ENCODE measurements around the gene RUNX1.

The RUNX1 gene

DNA sequence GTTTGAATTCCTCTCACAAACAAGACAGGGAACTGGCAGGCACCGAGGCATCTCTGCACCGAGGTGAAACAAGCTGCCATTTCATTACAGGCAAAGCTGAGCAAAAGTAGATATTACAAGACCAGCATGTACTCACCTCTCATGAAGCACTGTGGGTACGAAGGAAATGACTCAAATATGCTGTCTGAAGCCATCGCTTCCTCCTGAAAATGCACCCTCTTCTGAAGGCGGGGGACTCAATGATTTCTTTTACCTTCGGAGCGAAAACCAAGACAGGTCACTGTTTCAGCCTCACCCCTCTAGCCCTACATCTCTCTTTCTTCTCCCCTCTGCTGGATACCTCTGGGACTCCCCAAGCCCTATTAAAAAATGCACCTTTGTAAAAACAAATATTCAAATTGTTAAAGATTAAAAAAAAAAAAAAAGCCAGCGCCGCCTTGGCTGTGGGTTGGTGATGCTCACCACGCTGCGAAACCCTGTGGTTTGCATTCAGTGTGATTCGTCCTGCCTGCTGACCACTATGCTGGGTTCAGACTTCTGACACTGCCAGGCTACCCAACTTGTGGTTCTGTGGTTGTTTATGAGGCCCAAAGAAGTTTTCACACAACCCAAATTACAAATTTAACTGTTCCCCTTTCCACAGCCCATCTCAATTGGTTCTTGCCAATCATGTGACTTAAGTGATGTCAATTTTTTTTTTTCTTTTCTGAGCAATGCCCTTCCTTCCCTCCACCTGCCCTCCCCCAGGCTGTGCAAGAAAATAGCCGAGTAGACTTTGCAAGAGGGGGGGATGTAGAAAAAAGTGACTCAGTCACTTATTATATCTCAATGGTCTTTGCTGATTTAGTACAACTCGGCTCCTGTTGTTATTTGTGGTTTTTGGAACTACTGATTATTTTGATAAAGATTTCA is at the start of gene RUNX1:
Gene RUNX1, minus strand, starts transcription at position 597 of the 912 bp plus-strand sequence.
- FAIRE-seq, result no peak

DNA sequence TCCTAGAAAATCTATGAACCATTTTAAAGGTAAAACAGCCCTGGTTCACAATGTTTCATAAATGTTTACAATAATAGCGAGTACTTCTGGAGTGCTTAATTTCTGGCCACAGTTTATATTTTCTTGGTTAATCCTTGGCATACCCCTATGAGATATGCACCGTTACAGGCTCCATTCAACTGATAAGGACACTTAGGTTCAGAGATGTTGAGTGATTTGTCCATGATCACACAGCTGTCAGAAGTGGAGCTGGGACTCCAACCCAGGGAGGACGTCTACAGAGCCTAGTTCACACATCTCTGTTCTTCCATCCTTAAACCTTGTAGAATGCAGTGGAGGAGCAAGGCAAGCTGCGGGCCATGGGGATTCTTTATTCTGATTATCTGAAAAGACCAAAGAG is 48.4 kb upstream of the RUNX1 start:
- no peak for FAIRE-seq

DNA sequence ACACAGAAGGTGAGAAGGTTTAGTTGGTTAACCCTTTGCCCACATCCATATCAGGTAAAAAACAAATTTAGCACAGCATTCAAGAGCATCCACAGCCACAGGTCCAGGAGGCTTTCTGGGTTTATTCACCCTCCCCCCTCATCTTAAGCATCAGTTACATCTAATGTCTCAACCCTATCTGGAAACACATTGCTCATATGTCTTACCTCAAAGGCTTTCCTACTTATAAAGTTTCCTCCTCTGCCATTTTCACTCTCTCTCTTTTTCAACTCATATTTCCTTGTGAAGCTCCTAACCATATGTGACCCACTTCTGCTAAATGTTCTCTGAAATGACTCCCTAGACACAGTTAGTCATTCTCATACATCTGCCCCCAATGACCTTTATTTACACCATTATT is 47.9 kb upstream of the RUNX1 start:
- no peak for FAIRE-seq

DNA sequence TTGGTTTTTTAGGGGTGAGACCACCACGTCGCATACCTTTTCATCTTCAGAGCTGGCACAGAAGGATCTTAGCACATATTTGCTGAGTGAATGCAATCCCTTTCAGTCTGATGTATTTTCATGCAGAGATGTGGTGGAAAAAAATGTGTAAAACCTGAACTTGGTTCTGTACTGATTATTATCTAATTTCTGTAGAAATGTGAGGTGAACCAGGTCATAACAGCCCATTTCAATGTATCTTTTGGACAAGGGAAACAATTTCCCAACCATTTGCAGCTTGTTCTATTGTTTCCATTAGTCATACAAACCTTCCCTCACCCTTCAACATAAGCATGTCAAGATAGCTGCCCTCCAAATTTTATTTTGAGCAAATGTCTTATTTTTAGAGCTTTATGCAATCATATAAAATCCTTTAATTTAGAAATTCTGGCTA is 46.8 kb upstream of the RUNX1 start:
- FAIRE-seq, result no peak

DNA sequence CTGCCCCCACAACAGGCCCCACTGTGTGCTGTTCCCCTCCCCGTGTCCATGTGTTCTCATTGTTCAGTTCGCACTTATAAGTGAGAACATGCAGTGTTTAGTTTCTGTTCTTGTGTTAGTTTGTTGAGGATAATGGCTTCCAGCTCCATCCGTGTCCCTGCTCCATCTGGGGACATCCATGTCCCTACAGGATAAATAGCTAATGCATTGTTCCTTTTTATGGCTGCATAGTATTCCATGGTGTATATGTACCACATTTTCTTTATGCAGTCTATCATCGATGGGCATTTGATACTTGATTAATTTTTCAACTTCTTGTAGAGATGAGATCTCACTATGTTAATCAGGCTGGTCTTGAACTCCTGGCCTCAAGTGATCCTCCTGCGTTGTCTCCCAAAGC is 44.4 kb upstream of the RUNX1 start:
- FAIRE-seq, result no peak

DNA sequence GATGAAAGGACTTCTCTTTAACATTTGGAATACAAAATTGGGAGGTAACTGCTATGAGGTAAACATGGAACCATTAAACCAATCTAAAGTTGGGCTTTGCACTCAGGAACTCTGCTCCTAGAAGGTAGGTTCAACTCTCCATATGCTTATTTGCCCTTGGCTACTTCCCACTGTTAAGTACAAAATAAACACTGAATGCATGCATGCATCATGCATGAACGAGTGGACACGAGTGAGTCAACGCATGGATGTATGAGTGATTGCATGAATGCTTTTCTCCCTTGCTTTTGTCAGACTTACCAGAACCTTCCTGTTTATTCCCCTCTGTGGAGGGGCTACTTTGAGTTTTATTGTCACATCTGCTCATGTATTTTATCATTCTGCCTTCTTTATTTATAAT is 42.4 kb upstream of the RUNX1 start:
- no peak for FAIRE-seq

DNA sequence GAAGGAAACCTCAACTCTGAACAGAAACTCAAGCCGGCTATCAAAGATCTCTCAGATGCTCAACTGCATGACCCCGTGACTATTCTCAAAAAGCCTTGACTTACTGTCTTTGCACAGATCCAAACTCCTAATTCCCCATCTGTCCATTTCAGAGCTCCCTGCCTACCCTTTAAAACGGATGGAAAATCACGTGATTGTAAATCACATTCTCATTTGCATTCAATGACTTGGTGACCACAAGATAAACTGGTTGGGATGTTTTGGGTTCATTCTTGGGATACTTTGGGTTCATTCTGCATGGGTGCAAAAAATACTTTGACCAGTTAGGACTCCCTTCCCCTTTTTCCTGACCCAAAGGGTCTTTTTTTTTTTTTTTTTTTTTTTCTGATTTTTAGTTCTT is 41.3 kb upstream of the RUNX1 start:
- FAIRE-seq, result no peak

DNA sequence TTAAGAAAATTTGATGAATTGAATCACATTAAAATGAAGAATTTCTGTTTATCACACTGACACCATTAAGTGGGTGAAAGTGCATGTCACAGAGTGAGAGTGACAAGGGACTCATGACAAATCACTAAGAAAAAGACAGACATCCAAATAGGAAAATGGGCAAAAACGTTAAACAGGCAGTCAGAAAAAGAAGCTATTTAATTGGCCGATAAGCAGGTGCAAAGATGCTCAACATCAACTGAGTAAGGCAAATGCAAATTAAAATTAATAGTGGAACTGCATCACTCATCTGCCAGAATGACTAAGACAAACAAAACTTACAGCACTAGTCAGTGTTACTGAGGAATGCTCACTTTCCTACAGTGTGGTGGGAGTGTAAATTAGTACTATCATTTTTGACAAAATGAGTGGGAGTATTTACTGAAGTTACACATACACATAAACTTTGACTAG is 39.2 kb upstream of the RUNX1 start:
- no peak for FAIRE-seq

DNA sequence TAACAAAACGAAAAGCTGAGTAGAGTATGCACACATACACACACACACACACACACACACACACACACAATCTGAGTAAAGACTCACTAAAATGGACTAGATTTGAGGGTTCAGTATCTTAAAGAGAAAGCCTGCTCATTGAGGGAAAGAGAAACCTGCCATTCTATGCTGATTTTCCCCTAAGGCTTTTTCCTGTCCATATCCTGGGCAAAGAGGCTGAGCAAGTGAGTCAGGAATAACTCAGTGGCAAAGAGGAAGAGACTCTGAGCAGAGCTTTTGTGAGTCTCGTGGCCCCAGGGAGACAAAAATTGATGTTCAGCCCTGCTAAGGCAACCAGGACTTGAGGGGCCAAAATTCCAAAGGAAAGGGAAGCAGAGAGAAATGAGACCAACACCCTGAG is 37.3 kb upstream of the RUNX1 start:
- no peak for FAIRE-seq

DNA sequence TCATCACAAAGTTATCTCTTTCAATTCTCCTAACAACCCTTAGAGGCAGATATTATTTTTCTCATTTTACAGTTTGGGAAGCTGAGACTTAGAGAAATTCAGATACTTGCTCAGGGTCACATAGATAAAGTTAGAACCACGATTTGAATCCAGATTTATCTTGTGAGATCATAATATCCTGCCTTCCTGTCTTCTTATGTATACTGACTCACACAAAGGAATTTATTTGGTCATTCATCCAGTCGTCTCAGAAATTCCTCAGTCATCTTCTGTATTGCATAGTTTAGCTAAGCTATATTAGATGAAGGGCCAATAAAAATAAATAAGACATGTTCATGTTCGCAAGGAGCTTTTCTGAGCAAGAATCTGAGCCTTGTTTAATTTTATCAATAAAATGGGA is 35.8 kb upstream of the RUNX1 start:
- no peak for FAIRE-seq

DNA sequence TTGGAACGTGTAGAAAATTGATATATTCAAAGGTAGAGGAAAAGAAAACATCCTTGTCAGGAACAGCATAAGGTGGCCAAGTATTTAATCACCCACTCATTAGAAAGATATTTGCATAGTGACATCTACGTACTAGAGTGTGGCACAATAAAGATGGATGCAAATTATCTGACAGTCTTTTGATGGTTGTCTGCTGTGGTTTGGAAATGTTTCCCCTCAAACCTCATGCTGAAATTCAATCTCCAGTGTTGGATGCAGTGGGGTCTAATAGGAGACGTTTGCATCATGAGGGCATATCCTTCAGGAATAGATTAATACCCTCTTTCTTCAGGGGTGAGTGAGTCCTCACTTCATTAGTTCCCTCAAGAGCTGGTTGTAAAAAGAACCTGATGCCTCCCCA is 34.1 kb upstream of the RUNX1 start:
- no peak for FAIRE-seq

DNA sequence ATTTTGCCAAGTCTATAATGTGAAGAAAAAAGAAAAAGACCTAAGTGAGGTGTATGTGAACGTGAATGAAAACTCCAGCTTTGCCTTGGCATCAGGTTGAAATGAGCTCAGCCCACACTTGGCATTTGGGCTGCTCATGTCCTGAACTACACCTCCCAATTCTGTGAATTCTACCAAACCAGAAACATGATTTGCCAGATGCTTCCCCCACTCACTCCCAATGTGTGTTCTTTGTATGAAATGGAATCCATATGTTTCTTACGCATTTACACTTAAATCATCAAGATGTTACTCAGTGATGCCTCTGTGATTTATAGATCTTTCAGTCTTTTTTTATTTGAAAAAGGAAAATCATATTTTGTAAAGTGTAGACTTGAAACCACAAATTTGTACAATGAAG is 32.8 kb upstream of the RUNX1 start:
- FAIRE-seq, result no peak

DNA sequence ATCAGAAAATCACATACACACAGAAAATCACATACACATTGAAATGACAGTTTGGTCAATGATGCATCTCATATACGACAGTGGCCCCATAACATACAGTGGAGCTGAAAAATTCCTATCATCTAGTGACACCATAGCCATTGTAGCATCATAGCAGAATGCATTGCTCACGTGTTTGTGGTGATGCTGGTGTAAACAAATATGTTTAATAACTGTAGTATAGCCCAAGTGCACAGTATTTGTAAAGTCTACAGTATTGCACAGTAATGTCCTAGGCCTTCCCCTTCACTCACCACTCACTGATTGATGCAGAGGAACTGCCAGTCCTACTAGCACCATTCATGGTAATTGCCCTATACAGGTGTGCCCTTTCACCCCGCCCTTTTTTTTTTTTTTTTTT is 30.1 kb upstream of the RUNX1 start:
- no peak for FAIRE-seq

DNA sequence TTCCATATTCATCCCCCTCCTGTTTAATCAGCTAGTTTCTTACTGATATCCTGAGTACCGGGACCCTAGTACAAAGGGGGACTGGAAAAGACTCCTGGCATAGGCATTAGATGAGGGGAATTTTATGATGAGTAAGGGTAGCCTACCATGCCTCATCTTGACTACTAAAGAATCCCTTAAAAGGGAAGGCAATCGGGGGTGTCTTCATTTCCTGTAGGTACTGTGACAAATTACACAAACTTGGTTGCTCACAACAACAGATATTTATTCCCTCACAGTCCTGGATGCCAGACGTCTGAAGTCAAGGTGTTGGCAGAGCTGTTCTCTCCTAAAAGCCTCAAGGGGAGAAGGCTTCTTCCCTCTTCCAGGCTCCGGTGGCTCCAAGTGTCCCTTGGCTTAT is 28.9 kb upstream of the RUNX1 start:
- FAIRE-seq, result no peak

DNA sequence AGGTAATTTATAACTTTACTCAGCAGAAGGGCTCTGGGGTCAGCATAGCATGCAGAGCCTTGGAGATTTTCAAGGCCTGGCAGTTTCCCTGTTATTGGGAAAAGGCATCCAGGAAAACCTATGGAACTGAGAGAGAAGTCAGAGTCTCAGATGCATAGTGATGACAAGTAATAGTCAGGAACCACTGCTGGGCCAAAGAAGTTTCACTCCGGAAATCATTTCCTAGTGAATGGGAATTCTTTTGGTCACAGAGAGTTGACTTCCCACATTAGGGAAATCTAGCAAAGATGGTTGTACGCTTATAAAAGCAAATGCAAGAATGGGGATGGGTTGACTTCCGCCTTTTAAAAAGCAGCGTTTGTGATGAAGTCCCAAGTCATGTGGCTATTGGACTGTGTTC is 28.4 kb upstream of the RUNX1 start:
- FAIRE-seq, result no peak

DNA sequence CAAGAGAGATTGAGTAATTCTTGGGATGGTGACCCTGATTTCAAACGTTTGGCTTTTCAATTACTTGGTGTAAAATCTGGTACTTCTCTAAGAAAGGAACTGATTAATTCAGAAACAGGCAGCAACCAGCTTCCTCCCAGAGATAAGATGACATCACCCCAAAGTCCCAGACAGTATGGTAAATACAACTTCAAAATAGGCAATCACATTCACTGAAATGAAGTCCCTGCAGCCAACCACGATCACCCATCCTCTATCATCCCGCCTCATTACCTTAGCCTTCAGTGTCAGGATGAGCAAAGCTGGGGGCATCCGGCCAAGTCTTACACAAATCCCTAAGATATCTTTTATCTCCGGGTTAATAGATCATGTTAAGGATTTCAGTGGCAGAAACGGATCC is 26.4 kb upstream of the RUNX1 start:
- no peak for FAIRE-seq

DNA sequence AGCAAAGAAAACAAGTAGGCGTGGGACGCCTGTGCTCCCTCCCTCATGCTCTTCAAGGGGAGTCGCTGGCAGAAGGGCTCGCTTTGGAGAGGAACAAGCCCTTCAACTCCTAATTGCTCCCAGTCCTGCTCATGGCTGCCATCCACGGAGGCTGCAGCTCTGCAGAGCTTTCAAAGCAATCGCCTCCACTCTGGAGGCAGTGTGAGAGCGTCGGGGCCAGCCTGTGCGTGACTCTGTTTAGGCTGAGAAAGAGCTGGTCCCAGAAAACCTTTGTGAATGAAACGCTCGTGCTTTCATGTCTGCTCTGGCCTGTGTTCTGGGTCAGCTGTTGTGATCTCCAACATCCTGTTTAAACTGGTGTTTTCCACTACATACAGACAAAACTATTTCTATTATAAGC is 23.9 kb upstream of the RUNX1 start:
- FAIRE-seq, result no peak

DNA sequence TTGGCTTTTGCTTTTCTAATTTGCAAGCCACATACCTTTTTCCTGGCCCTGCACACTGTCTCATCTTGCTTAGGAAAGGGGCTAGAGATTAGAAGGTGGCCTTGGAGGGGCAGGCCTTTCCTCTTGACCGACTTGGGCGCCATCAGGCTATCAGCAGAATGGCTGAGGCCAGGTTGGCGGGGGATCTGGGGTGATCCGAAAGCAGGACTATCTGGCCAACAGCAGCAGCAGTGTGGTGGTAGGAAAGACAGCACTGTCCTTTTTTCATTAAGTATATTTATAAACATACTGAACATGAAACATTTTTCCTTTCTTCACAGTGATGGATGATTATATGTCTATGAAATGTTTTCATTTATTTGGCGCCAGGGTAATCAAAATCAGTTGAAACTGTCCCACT is 23.5 kb upstream of the RUNX1 start:
- no peak for FAIRE-seq

DNA sequence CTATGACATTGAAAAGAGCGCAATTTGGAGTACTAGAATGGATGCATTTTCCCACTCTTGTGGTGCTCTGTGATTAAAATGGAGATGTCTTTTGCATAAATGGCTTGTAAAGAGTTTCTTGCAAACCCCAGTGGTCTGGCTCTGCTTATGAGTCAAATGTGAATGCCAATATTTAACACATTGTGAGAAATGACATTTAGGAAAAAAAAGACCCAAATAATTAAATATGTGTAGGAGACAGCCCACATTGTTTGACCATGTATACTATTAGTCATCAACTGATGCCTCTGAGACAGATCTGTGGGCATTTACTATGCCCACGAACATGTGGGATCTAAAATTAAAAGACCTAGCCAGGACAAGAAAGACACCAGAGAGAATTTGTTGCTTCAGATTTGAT is 22.2 kb upstream of the RUNX1 start:
- no peak for FAIRE-seq

DNA sequence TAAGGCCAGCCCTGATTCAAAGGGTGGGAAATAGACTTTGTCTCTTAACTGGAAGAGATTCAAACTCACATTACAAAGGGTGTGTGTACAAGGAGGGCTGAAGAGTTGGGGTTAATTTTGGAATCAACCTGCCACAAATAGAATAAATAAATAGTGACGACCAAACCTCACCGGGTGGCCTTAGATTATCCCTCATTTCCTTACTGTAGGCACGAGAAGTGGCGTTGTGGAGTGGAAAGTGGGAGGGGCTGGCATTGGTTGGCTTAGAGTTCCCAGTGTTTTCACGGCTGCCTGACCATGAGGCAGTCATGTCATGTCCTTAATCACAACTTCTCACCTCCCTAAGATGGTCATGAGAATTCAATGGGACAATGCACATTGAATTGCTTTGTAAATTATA is 21.3 kb upstream of the RUNX1 start:
- no peak for FAIRE-seq

DNA sequence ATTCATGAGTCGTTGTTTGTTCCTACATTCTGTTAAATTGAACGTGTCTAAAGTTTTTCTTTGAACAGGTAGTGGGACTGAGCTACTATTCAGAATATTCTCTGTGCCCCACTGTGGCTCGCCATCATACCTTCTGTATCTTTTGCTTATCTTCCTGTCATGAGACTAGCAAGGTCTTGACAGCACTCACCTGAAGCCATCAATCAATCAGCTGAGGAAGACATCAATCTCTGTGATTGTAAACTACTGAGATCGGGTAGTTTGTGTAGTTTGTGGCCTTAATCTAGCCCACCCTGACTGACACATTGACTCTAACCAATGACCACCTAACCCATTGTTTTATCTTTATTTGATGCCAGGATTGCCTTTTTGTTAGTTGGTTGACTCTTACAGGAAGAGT is 17.7 kb upstream of the RUNX1 start:
- no peak for FAIRE-seq

DNA sequence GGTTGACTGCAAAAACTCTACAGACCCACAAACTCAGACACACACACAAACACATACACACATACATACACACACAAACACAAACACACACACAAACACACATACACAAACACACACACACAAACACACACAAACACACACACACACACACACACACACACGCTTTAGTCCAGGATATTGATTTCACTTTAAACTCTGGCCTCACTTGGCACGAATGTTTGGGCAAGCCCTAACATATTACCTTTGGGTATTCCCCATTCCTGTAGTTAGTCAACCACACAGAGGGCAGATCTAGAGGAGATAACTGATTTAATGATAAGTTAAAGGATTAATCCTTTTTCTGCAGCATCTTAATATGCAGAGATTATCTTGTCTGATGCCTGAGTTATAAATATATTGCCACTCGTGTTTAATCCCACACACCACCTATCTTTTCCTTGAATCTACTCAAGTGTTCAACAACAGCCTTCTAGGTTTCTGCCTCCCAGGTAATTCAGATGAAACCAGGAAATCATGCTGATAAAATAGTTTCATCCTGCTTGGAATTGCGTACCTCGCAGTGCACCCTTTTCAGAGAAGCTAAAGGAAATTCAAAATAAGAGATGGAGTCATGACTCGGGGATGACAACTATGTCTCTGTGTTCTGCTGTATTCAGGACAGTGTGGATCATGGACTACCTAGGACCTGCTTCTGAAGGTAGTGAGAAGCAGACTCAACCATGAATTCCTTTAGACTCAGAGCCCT is 14.5 kb upstream of the RUNX1 start:
- FAIRE-seq, result no peak

DNA sequence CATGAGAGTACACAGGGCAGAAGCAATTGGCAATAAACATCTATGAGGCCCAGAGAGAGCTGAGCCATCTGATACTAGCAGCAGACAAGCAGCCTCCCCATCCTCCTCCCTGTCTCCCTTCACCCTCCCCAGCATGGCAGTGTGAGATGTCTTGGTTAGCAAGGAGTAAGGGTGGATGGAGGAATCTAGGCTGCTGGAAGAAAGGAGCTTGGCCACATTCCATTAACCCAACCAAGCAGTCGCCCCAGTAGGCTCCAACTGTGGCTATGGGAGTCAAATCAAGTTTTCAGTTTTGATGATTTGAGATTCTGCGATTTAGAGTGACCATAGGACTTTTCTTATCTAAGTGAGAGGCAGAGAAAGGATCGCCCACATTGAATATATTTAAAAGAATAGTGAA is 12.9 kb upstream of the RUNX1 start:
- FAIRE-seq, result no peak

DNA sequence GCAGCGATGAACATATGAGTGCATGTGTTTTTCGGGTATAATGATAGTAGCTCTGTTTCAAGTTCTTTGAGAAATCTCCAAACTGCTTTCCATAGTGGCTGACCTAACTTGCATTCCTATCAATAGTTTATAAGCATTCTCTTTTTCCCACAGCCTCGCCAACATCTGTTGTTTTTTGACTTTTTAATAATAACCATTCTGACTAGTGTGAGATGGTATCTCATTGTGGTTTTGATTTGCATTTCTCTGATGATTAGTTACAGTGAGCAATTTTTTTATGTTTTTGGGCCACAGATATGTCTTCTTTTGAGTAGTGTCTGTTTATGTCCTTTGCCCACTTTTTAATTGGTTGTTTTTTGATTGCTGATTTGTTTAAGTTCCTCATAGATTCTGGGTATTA is 10.6 kb upstream of the RUNX1 start:
- no peak for FAIRE-seq
